H1 (cell line): ENCODE measurements around the gene PEX14. TPM values are rescaled to one million over a fixed set of nuclear protein-coding genes. Genes with fewer than 3 reads are reported as not detected.

ENCODE experiments used
- CTCF ChIA-PET: fragments of 300-600 bp; sonication (Branson Sonifier 250); formaldehyde crosslinking; loops from one replicate; lab custom pipeline; 2021; ENCODE audit not compliant: partially characterized antibody; lab: Charles Lee
- POLR2A ChIA-PET: fragments of 300-600 bp; sonication (Branson Sonifier 250); formaldehyde crosslinking; loops from one replicate; lab custom pipeline; 2021; ENCODE audit warnings: inconsistent platforms; ENCODE audit not compliant: partially characterized antibody; lab: Charles Lee
- DNase-seq, 2 experiments: peaks; one replicate each; pipeline versions ENCODE4 v3.0.0 to v3.0.0-alpha.2; 2010 to 2022; ENCODE audit warnings: low spot score in 2 of 2, low read depth in 1 of 2, mixed read lengths in 1 of 2
- FAIRE-seq: peaks from 2 replicates; lab custom pipeline; 2011; peaks lifted over from hg19 to GRCh38; lab: Jason Lieb, UNC
- H2AFZ ChIP-seq: 2 replicates; pipeline ENCODE4 v1.8.1; 2012; ENCODE audit warnings: low read length, inconsistent platforms
- H2AK5ac ChIP-seq: 2 replicates; pipeline ENCODE4 v1.6.1; 2013; ENCODE audit warnings: low read depth, low read length
- H2BK120ac ChIP-seq: replicated peaks from 2 replicates; pipeline ENCODE3; 2013; ENCODE audit warnings: low read depth, low read length, inconsistent platforms
- H2BK12ac ChIP-seq: 2 replicates; pipeline ENCODE4 v1.6.1; 2013; ENCODE audit warnings: low read depth, low read length
- H2BK15ac ChIP-seq: 2 replicates; pipeline ENCODE4 v1.6.1; 2013; ENCODE audit warnings: low read length
- H2BK20ac ChIP-seq: 2 replicates; pipeline ENCODE4 v1.6.1; 2013; ENCODE audit warnings: low read length
- H2BK5ac ChIP-seq: 2 replicates; pipeline ENCODE4 v1.6.1; 2013; ENCODE audit warnings: low read depth, low read length
- H3K14ac ChIP-seq: 2 replicates; pipeline ENCODE4 v1.6.1; 2013; ENCODE audit warnings: inconsistent platforms; ENCODE audit not compliant: insufficient read length
- H3K18ac ChIP-seq: 2 replicates; pipeline ENCODE4 v1.6.1; 2013; ENCODE audit warnings: low read length; ENCODE audit errors: extremely low read depth
- H3K23ac ChIP-seq: 2 replicates; pipeline ENCODE4 v1.6.1; 2013; ENCODE audit warnings: inconsistent platforms; ENCODE audit not compliant: insufficient read length
- H3K23me2 ChIP-seq: 2 replicates; pipeline ENCODE4 v1.6.1; 2013; ENCODE audit warnings: low read depth, low read length
- H3K27ac ChIP-seq: 2 replicates; pipeline ENCODE4 v1.6.1; 2011; ENCODE audit warnings: low read depth, low read length, inconsistent platforms
- H3K27me3 ChIP-seq, 4 experiments: replicated peaks in 1 of 4; 1 replicate in 1 of 4; 2 replicates in 3 of 4; pipeline versions ENCODE4 v1.6.1 to v1.8.1; 2011 to 2013; ENCODE audit warnings: low read length in 3 of 4, mild to moderate bottlenecking in 3 of 4, inconsistent platforms in 2 of 4, mixed read lengths in 2 of 4, moderate library complexity in 1 of 4; ENCODE audit not compliant: control insufficient read depth in 3 of 4, insufficient read depth in 3 of 4; ENCODE audit errors: extremely low read depth in 1 of 4
- H3K36me3 ChIP-seq, 4 experiments: 2 replicates each; pipeline versions ENCODE4 v1.6.1 to v1.8.1; 2011 to 2013; ENCODE audit warnings: mild to moderate bottlenecking in 4 of 4, low read length in 3 of 4, moderate library complexity in 2 of 4, control low read depth in 1 of 4, inconsistent platforms in 1 of 4; ENCODE audit not compliant: insufficient read depth in 4 of 4, control insufficient read depth in 2 of 4
- H3K4ac ChIP-seq: replicated peaks from 2 replicates; pipeline ENCODE3; 2013; ENCODE audit warnings: low read length, low read depth, mixed read lengths, inconsistent platforms; ENCODE audit not compliant: insufficient read length
- H3K4me1 ChIP-seq, 4 experiments: replicated peaks in 1 of 4; 1 replicate in 1 of 4; 2 replicates in 3 of 4; pipeline versions ENCODE4 v1.6.1 to v1.8.1; 2011 to 2013; ENCODE audit warnings: low read length in 3 of 4, inconsistent platforms in 2 of 4, mixed read lengths in 1 of 4; ENCODE audit not compliant: insufficient read depth in 4 of 4, control insufficient read depth in 3 of 4
- H3K4me2 ChIP-seq, 2 experiments: 2 replicates each; pipeline versions ENCODE4 v1.6.1 to v1.8.1; 2011 to 2013; ENCODE audit warnings: low read depth in 2 of 2, low read length in 2 of 2, control low read depth in 1 of 2, inconsistent platforms in 1 of 2, mild to moderate bottlenecking in 1 of 2; ENCODE audit not compliant: insufficient read depth in 1 of 2
- H3K4me3 ChIP-seq, 4 experiments: fragments of 200-600, 300-600 bp in 1 of 4; sonication (generic), shearing (Covaris generic), sonication (Bioruptor Twin) in 1 of 4; 2 replicates each; pipeline versions ENCODE4 v1.5.1 to v1.8.1; 2011 to 2016; ENCODE audit warnings: low read length in 4 of 4, low read depth in 3 of 4, control low read depth in 2 of 4, inconsistent platforms in 2 of 4, mild to moderate bottlenecking in 2 of 4, mixed read lengths in 1 of 4, moderate library complexity in 1 of 4; ENCODE audit not compliant: insufficient read depth in 2 of 4; ENCODE audit errors: extremely low read depth in 1 of 4
- H3K56ac ChIP-seq: replicated peaks from 2 replicates; pipeline ENCODE3; 2013; ENCODE audit warnings: low read depth, mild to moderate bottlenecking, mixed read lengths, low read length, inconsistent platforms; ENCODE audit not compliant: insufficient read length
- H3K79me1 ChIP-seq: 2 replicates; pipeline ENCODE4 v1.6.1; 2013; ENCODE audit warnings: low read depth, low read length, control low read depth
- H3K79me2 ChIP-seq, 2 experiments: 2 replicates each; pipeline versions ENCODE4 v1.6.1 to v1.8.1; 2012 to 2013; ENCODE audit warnings: low read length in 2 of 2, mild to moderate bottlenecking in 2 of 2, inconsistent platforms in 1 of 2; ENCODE audit not compliant: insufficient read depth in 2 of 2, control insufficient read depth in 1 of 2
- H3K9ac ChIP-seq, 4 experiments: replicated peaks in 1 of 4; 1 replicate in 1 of 4; 2 replicates in 3 of 4; pipeline versions ENCODE4 v1.6.1 to v1.8.1; 2011 to 2013; ENCODE audit warnings: low read depth in 3 of 4, low read length in 3 of 4, control low read depth in 2 of 4, mild to moderate bottlenecking in 2 of 4, moderate library complexity in 2 of 4, inconsistent platforms in 1 of 4; ENCODE audit errors: extremely low read depth in 1 of 4
- H3K9me3 ChIP-seq, 2 experiments: 2 replicates each; pipeline versions ENCODE4 v1.6.1 to v1.8.1; 2012 to 2013; ENCODE audit warnings: mild to moderate bottlenecking in 2 of 2, moderate library complexity in 2 of 2, control low read depth in 1 of 2, inconsistent platforms in 1 of 2, low read depth in 1 of 2, low read length in 1 of 2, mixed read lengths in 1 of 2; ENCODE audit not compliant: insufficient read depth in 2 of 2
- H4K20me1 ChIP-seq, 2 experiments: replicated peaks in 1 of 2; 2 replicates each; pipeline versions ENCODE3 to v1.8.1; 2011 to 2013; ENCODE audit warnings: inconsistent platforms in 2 of 2, low read length in 2 of 2, mild to moderate bottlenecking in 1 of 2; ENCODE audit not compliant: insufficient read depth in 2 of 2, control insufficient read depth in 1 of 2
- H4K5ac ChIP-seq: 2 replicates; pipeline ENCODE4 v1.6.1; 2013; ENCODE audit warnings: low read length, low read depth, mixed read lengths, inconsistent platforms; ENCODE audit not compliant: insufficient read length
- H4K8ac ChIP-seq: 2 replicates; pipeline ENCODE4 v1.8.0; 2013; ENCODE audit warnings: mild to moderate bottlenecking, moderate library complexity, low read length, inconsistent platforms; ENCODE audit not compliant: insufficient read depth; ENCODE audit errors: extremely low read depth
- H4K91ac ChIP-seq: replicated peaks from 2 replicates; pipeline ENCODE3; 2013; ENCODE audit warnings: low read length, mixed read lengths, inconsistent platforms; ENCODE audit not compliant: insufficient read length
- ASH2L ChIP-seq: fragments of 200-600, 300-600 bp; sonication (generic); IDR thresholded peaks from one replicate; pipeline ENCODE4 v1.7.1; 2017; ENCODE audit warnings: low read length
- CTCF ChIP-seq, 3 experiments: IDR thresholded peaks; 1 replicate in 2 of 3; 2 replicates in 1 of 3; pipeline versions ENCODE4 v1.5.1 to v1.6.1; 2011; ENCODE audit warnings: low read length in 3 of 3, mild to moderate bottlenecking in 3 of 3, inconsistent platforms in 2 of 3, low read depth in 1 of 3, moderate library complexity in 1 of 3; ENCODE audit not compliant: insufficient read depth in 1 of 3; ENCODE audit errors: control extremely low read depth in 1 of 3
- GABPA ChIP-seq: IDR thresholded peaks from 2 replicates; pipeline ENCODE4 v1.6.1; 2011; ENCODE audit warnings: mild to moderate bottlenecking, low read length, moderate library complexity, borderline replicate concordance; ENCODE audit not compliant: insufficient read depth
- RAD21 ChIP-seq, 2 experiments: IDR thresholded peaks in 1 of 2; conservative IDR thresholded peaks in 1 of 2; 2 replicates each; pipeline ENCODE4 v1.6.1; 2011; ENCODE audit warnings: low read depth in 2 of 2, low read length in 2 of 2, improper control_type of control experiment in 1 of 2, inconsistent platforms in 1 of 2, mild to moderate bottlenecking in 1 of 2, moderate library complexity in 1 of 2
- RFX5 ChIP-seq: IDR thresholded peaks from 2 replicates; pipeline ENCODE4 v1.6.1; 2011; ENCODE audit warnings: low read depth, low read length, improper control_type of control experiment, borderline replicate concordance
- WGBS, 2 experiments: shearing (Covaris generic) in 1 of 2; methylation state at CpG; one replicate each; pipeline versions ENCODE4 v1.1.6 to v1.1.7; 2013 to 2015; ENCODE audit warnings: low lambda C conversion rate in 2 of 2, mixed read lengths in 2 of 2, inconsistent platforms in 1 of 2, low coverage in 1 of 2, missing lambda C conversion rate in 1 of 2; ENCODE audit not compliant: insufficient replicate concordance in 2 of 2, insufficient coverage in 1 of 2, insufficient read length in 1 of 2; ENCODE audit errors: extremely low coverage in 1 of 2, missing lambda C conversion rate in 1 of 2; 5-methylcytosine and 5-hydroxymethylcytosine counted together
- polyA plus RNA-seq, 7 experiments: library from polyadenylated mRNA; depleted of rRNA in 3 of 7; stranded (reverse) in 5 of 7; unstranded in 2 of 7; fragments of >200 nt in 5 of 7; fragments of 200-250 nt in 2 of 7; gene quantifications; 1 replicate in 5 of 7; 2 replicates in 1 of 7; 4 replicates in 1 of 7; pipeline versions ENCODE4 v1.2.1 to v1.2.3, GENCODE V29; 2011 to 2013; ENCODE audit warnings: missing spikeins in 2 of 7, mixed read lengths in 2 of 7
- total RNA-seq: library from RNA; stranded (reverse); fragmentation: NEBNext Ultra II Directional; extraction: Animal tissue kit (Norgen Biotek cat#: 25700); gene quantifications from 2 replicates; pipeline ENCODE4 v1.2.1, GENCODE V29; 2021

Gene PEX14
- total and polyA plus RNA-seq, 2 of the 8 experiments (the other 6 are each of a cell fraction or from before 2014, with no cell fraction given): 13.0 to 19.8 TPM

GRCh38 chr1:10494754-10495474, 20.2 kb downstream of the PEX14 start:
- H4K5ac ChIP-seq: no peak overlapping the region
- no peak overlapping the region for H3K14ac ChIP-seq
- TF ChIP-seq RAD21 (IDR thresholded peaks at IDR 0.05 in 1 of 2, conservative IDR thresholded peaks at IDR 0.05 in 1 of 2; ENCODE audit: low read depth in 2 of 2, low read length in 2 of 2) (peak; percentile 85), GABPA (peak; percentile 70; the same call in 1 of the 2 replicates), CTCF (IDR thresholded peaks at IDR 0.05; ENCODE audit: control extremely low read depth in 1 of 3, insufficient read depth in 1 of 3, low read depth in 1 of 3, low read length in 3 of 3) (peak; percentile 82 to 92 (median 91)), RFX5 (no peak), ASH2L (peak; percentile 29)
- H3K18ac ChIP-seq: no peak overlapping the region
- no peak overlapping the region for H3K4ac ChIP-seq
- no peak overlapping the region for H3K23ac ChIP-seq
- no peak overlapping the region for H3K4me2 ChIP-seq
- CTCF ChIA-PET: interaction anchor here (0.6 to 8.5 kb wide), 35 partner anchors 9 to 709 kb away, joined by 3 to 132 read pairs (median 3); partner anchors contain the start of genes CENPS, CORT and PEX14
- DNase-seq (peak in 1 of 2 experiments; percentile 98), FAIRE-seq (no peak)
- no peak overlapping the region for H2BK120ac ChIP-seq
- H4K20me1 ChIP-seq: peaks cover 4 to 7% of the 10 kb centered on the region in 2 experiments
- peaks cover 4 to 6% (median 5%) of the 10 kb centered on the region in 4 experiments; a peak in 5 of 7 replicates for H3K4me1 ChIP-seq
- no peaks in the 10 kb centered on the region for H3K9me3 ChIP-seq
- no peak overlapping the region for H4K8ac ChIP-seq
- H3K79me2 ChIP-seq: peaks cover 0 to 38% of the 10 kb centered on the region in 2 experiments; a peak in 2 of 4 replicates
- WGBS, 2 experiments: 48% methylated on average over 15 of the region's 15 CpGs; no CpG with 5 or more reads in 1 of the 2 experiments
- H3K4me3 ChIP-seq: no peak overlapping the region
- no peaks in the 10 kb centered on the region for H3K27me3 ChIP-seq
- POLR2A ChIA-PET: interaction anchor here (1.1 to 2.3 kb wide), 2 partner anchors 20 to 86 kb away, joined by 3 to 8 read pairs; partner anchors contain the start of gene PEX14
- no peak overlapping the region for H3K27ac ChIP-seq
- H3K9ac ChIP-seq: no peak overlapping the region
- H2AFZ ChIP-seq: no peak overlapping the region
- no peak overlapping the region for H2BK5ac ChIP-seq
- H3K79me1 ChIP-seq: peaks cover 6% of the 10 kb centered on the region; the same call in 1 of the 2 replicates
- H2BK15ac ChIP-seq: no peak overlapping the region
- H3K56ac ChIP-seq: no peak overlapping the region
- H2BK12ac ChIP-seq: no peak overlapping the region
- H2BK20ac ChIP-seq: no peak overlapping the region
- no peak overlapping the region for H4K91ac ChIP-seq
- H3K36me3 ChIP-seq: peaks cover 0 to 4% (median 0%) of the 10 kb centered on the region in 4 experiments; a peak in 1 of 8 replicates
- H2AK5ac ChIP-seq: no peak overlapping the region
- H3K23me2 ChIP-seq: no peaks in the 10 kb centered on the region
